Measurements from ENCODE around the gene IRF4. TPM values are rescaled to one million over a fixed set of nuclear protein-coding genes. Genes with fewer than 3 reads are reported as not detected.

IRF4 gene
- polyA plus RNA-seq, 1 experiment, result not detected

DNA sequence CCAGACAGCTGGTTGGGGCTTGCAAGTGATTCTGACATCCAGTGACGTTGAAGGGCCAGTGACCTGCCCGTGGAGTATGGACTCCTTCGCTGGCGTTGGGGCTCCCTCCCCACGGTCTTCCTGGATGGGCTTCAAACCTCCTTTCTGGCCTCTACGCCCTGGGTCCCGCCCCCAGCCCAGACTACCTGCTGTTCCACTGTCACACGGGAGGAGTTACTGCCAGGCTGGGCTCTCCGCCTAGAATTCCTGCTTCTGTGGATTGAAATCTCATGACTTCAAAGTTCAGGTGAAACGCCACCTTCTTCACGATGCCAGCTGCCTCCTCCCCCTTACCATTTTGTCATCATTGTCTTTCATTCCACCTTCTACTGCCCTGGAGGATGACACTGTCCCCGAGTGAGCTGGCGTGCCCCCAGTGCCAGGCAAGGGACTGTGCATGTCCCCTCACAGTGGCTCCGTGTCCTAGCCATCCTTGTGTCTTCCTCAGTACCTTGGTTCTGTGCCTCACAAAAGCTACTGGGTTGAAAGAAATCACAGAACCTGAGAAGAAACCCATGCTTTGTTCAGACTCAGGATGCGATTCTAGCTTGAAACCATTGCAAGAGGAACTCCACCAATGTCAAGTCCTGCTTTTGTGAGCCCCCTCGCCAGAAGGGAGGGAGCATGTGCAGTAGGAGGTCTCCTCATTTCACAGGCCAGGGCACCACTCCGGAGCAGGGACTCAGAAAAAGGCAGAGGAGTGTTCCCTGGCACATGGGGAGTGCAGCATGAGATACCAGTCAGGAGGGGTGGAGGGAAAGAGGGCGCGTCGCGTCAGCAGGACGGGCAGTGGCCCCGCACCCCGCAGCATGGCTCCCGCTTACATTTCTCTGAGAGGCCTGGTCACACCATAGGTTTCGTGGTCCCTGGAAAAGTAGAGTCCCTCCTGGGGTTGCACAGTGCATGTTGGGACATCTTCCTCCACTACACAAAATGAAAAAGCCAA is 11.0 kb upstream of the IRF4 start:
- no peak overlapping the region for H3K4me3 ChIP-seq (ENCODE audit: low read depth, low read length)
- CTCF ChIA-PET, result no interaction called here
- POLR2A ChIA-PET, result no interaction called here
- TF ChIP-seq, protein P1, sequence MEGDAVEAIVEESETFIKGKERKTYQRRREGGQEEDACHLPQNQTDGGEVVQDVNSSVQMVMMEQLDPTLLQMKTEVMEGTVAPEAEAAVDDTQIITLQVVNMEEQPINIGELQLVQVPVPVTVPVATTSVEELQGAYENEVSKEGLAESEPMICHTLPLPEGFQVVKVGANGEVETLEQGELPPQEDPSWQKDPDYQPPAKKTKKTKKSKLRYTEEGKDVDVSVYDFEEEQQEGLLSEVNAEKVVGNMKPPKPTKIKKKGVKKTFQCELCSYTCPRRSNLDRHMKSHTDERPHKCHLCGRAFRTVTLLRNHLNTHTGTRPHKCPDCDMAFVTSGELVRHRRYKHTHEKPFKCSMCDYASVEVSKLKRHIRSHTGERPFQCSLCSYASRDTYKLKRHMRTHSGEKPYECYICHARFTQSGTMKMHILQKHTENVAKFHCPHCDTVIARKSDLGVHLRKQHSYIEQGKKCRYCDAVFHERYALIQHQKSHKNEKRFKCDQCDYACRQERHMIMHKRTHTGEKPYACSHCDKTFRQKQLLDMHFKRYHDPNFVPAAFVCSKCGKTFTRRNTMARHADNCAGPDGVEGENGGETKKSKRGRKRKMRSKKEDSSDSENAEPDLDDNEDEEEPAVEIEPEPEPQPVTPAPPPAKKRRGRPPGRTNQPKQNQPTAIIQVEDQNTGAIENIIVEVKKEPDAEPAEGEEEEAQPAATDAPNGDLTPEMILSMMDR (IDR thresholded peaks at IDR 0.05; ENCODE audit: insufficient read depth, low read depth, low read length), result no peak
- no peak for DNase-seq (ENCODE audit: low read depth)
- no peaks in the 10 kb centered on the region; the same call in 1 of the 2 replicates for H3K27me3 ChIP-seq (ENCODE audit: control insufficient read depth, insufficient read depth, low read length)
- no peaks in the 10 kb centered on the region for H3K36me3 ChIP-seq (ENCODE audit: control insufficient read depth, insufficient read depth, low read length)

DNA sequence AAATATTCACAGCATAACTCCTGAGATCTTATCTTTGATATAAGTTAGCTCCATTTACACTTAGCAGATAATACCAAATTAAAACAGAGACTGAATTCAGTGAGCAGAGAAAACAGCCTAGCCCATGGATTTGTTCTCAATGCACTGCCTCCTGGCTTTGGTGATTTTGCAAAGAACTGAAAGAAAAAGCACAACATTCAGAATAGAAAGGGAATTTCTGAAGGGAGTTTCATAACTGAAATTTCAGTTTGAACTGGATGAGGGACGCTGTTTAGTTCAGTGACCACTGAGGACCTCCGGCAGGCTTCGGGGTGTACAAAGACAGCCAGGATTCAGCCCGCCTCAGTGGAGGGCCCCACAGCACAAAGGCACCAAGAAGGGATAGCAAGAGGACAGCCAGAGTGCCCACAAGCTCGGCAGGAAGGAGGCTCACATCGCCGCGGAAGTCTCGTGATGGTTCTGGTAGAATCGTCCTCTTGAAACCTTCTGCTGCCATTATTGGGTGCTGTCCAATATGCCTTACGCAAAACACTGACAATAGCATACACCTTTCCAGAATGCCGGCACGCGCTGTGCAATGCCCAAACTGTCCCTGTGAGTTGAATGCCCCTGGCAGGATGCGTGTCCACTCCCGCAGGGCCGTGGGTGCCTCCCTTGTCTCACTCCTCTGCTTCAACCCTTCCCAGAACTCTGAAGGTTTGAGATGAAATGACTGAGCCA is 9.7 kb upstream of the IRF4 start:
- no peak for DNase-seq (ENCODE audit: low read depth)
- POLR2A ChIA-PET, result no interaction called here
- Histone ChIP-seq H3K4me3 (ENCODE audit: low read depth, low read length) (no peak overlapping the region), H3K36me3 (ENCODE audit: control insufficient read depth, insufficient read depth, low read length) (no peaks in the 10 kb centered on the region), H3K27me3 (ENCODE audit: control insufficient read depth, insufficient read depth, low read length) (peaks cover 2% of the 10 kb centered on the region; the same call in 1 of the 2 replicates)
- TF ChIP-seq, protein P1 (IDR thresholded peaks at IDR 0.05; ENCODE audit: insufficient read depth, low read depth, low read length), result no peak
- CTCF ChIA-PET, result no interaction called here

DNA sequence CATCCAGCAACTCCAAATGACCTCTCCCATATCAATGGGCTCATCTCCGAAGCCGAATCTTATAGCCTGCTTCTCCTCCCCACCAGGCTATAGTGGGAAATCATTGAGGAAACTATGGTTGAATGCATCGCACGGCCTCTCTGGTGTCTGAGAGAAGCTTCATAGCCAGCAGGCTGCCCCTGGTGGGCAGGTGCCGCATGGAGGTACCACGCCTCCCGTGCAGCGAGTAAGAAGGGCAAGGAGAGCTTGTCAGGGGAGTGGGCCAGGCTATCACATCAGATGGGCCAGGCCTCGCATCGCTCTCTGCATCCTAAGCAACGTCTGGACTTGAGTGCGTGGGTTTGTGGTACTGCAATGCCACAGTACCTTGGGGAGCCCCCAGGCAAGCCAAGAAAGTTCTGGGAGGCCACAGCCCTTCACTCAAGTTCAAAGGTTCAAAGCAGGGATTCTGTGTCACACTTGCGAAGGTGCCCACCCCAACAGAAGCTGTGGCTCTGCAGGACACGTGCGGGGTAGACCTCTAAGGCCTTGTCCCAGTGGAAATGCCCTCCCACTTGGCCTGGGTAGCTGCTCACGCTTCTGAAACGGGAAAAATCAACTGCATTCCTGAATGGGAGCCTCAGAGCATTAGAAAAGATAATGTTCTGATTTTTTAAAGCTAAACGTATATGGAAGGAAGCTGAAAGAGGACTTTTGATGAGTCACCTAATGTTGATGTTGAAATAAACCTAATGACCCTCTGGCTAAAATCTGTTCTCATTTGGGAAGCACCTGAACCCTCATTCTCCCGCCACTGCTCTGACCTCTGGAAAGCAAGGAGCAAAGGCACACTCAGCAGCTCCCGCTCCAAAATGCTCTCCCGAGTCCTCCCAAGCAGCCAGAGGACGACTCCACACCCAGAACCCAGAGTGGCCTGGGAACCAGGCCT is 8.4 kb upstream of the IRF4 start:
- Histone ChIP-seq H3K4me3 (ENCODE audit: low read depth, low read length) (no peak overlapping the region), H3K36me3 (ENCODE audit: control insufficient read depth, insufficient read depth, low read length) (no peaks in the 10 kb centered on the region), H3K27me3 (ENCODE audit: control insufficient read depth, insufficient read depth, low read length) (peaks cover 3% of the 10 kb centered on the region)
- DNase-seq (ENCODE audit: low read depth), result no peak
- ChIA-PET CTCF (no interaction called here), POLR2A (no interaction called here)
- TF ChIP-seq, protein P1 (IDR thresholded peaks at IDR 0.05; ENCODE audit: insufficient read depth, low read depth, low read length), result no peak

DNA sequence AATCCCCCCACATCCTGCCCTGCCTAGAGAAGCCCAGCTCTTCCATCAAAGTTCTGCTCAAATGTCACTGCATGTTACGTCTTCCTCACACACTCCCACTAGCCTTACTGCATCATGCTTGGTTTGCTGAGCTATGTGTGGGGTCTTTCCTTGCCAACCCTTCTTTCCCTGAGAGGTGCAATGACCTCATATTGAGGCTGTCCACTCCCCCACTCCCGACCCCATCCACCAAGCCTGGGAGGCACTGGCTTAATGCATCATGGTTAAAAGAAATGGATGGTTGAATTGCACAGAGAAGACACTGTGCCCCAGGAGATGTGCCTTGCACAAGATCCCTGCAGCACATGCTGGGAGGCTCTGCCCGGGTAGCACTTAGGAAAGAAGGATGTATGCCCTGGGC is 7.7 kb upstream of the IRF4 start:
- no peak for DNase-seq (ENCODE audit: low read depth)
- Histone ChIP-seq H3K4me3 (ENCODE audit: low read depth, low read length) (no peak overlapping the region), H3K27me3 (ENCODE audit: control insufficient read depth, insufficient read depth, low read length) (peaks cover 4% of the 10 kb centered on the region), H3K36me3 (ENCODE audit: control insufficient read depth, insufficient read depth, low read length) (no peaks in the 10 kb centered on the region)
- ChIA-PET POLR2A (no interaction called here), CTCF (no interaction called here)
- TF ChIP-seq, protein P1 (IDR thresholded peaks at IDR 0.05; ENCODE audit: insufficient read depth, low read depth, low read length), result no peak
